WTC11 (cell line): ENCODE measurements around the gene KIF2A.

ENCODE experiments used
- CREB1 ChIP-seq: sonication (generic); formaldehyde crosslinking; IDR thresholded peaks from 2 replicates; pipeline ENCODE4 v1.8.0; 2023; ENCODE audit warnings: mild to moderate bottlenecking, missing genetic modification reagents
- CREM ChIP-seq: sonication (generic); formaldehyde crosslinking; IDR thresholded peaks from 2 replicates; pipeline ENCODE4 v1.8.1; 2022; ENCODE audit warnings: mild to moderate bottlenecking, missing genetic modification reagents, moderate library complexity
- CTCF ChIP-seq: fragments of 200-600 bp; IDR thresholded peaks from 2 replicates; pipeline ENCODE4 v1.8.0; 2022; ENCODE audit warnings: antibody characterized with exemption
- HMGXB4 ChIP-seq: sonication (generic); formaldehyde crosslinking; IDR thresholded peaks from 2 replicates; pipeline ENCODE4 v1.8.1; 2023; ENCODE audit warnings: mild to moderate bottlenecking, moderate library complexity, missing genetic modification reagents
- MAX ChIP-seq: sonication (generic); formaldehyde crosslinking; IDR thresholded peaks from 2 replicates; pipeline ENCODE4 v1.8.0; 2022; ENCODE audit warnings: mild to moderate bottlenecking, missing genetic modification reagents
- NFYB ChIP-seq: sonication (generic); formaldehyde crosslinking; conservative IDR thresholded peaks from 2 replicates; pipeline ENCODE4 v1.8.0; 2022; ENCODE audit warnings: low read depth, missing genetic modification reagents
- NR3C1 ChIP-seq: sonication (generic); formaldehyde crosslinking; conservative IDR thresholded peaks from 2 replicates; pipeline ENCODE4 v1.8.1; 2023; ENCODE audit warnings: low read depth, mild to moderate bottlenecking, missing genetic modification reagents
- TEAD1 ChIP-seq: sonication (generic); formaldehyde crosslinking; IDR thresholded peaks from 2 replicates; pipeline ENCODE4 v1.8.0; 2022; ENCODE audit warnings: mild to moderate bottlenecking, missing genetic modification reagents
- TEAD4 ChIP-seq: sonication (generic); formaldehyde crosslinking; IDR thresholded peaks from 2 replicates; pipeline ENCODE4 v1.8.0; 2022; ENCODE audit warnings: mild to moderate bottlenecking, missing genetic modification reagents
- ZNF512 ChIP-seq: sonication (generic); formaldehyde crosslinking; IDR thresholded peaks from 2 replicates; pipeline ENCODE4 v1.8.1; 2022; ENCODE audit warnings: missing genetic modification reagents, borderline replicate concordance
- TF ChIP-seq, protein P1 (sequence below): sonication (generic); formaldehyde crosslinking; IDR thresholded peaks from 2 replicates; pipeline ENCODE4 v1.8.1; 2023; ENCODE audit warnings: mild to moderate bottlenecking, missing genetic modification reagents, moderate library complexity
- TF ChIP-seq, protein P2 (sequence below): sonication (generic); formaldehyde crosslinking; IDR thresholded peaks from 2 replicates; pipeline ENCODE4 v1.8.1; 2023; ENCODE audit warnings: mild to moderate bottlenecking, missing genetic modification reagents, moderate library complexity

- TF ChIP-seq TEAD1, result no peak
- TF ChIP-seq ZNF512, result no peak
- no peak for TF ChIP-seq CTCF
- TF ChIP-seq CREB1, result no peak
- no peak for TF ChIP-seq HMGXB4 (CRISPR knock-in tag)
- TF ChIP-seq NFYB, result no peak
- TF ChIP-seq TEAD4 (CRISPR knock-in tag), result no peak
- no peak for TF ChIP-seq NR3C1 (CRISPR knock-in tag)
- TF ChIP-seq, protein P1, sequence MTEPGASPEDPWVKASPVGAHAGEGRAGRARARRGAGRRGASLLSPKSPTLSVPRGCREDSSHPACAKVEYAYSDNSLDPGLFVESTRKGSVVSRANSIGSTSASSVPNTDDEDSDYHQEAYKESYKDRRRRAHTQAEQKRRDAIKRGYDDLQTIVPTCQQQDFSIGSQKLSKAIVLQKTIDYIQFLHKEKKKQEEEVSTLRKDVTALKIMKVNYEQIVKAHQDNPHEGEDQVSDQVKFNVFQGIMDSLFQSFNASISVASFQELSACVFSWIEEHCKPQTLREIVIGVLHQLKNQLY, result no peak
- no peak for TF ChIP-seq MAX (CRISPR knock-in tag)
- TF ChIP-seq, protein P2, sequence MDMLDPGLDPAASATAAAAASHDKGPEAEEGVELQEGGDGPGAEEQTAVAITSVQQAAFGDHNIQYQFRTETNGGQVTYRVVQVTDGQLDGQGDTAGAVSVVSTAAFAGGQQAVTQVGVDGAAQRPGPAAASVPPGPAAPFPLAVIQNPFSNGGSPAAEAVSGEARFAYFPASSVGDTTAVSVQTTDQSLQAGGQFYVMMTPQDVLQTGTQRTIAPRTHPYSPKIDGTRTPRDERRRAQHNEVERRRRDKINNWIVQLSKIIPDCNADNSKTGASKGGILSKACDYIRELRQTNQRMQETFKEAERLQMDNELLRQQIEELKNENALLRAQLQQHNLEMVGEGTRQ (CRISPR knock-in tag), result no peak
- TF ChIP-seq CREM, result no peak
Measured at GRCh38 chr5:62288118-62288517, 17.9 kb upstream of the KIF2A start.
